H9 (cell line): ENCODE measurements around the gene MCHR1. TPM values are rescaled to one million over a fixed set of nuclear protein-coding genes. Genes with fewer than 3 reads are reported as not detected.

ENCODE experiments used
- DNase-seq: peaks from one replicate; pipeline ENCODE4 v3.0.0-alpha.2; 2017
- H2AFZ ChIP-seq: one replicate; pipeline ENCODE4 v1.6.1; 2013; ENCODE audit warnings: mild to moderate bottlenecking, low read length, control low read depth, moderate library complexity
- H2AK5ac ChIP-seq: 2 replicates; pipeline ENCODE4 v1.6.1; 2013; ENCODE audit warnings: low read length, control low read depth, mixed read lengths; ENCODE audit not compliant: insufficient read length
- H2BK120ac ChIP-seq: one replicate; pipeline ENCODE4 v1.6.1; 2013; ENCODE audit warnings: low read depth, mild to moderate bottlenecking, low read length, control low read depth, inconsistent platforms; ENCODE audit not compliant: poor library complexity, severe bottlenecking
- H2BK12ac ChIP-seq: 2 replicates; pipeline ENCODE4 v1.6.1; 2013; ENCODE audit warnings: low read length, control low read depth, mixed read lengths, low read depth; ENCODE audit not compliant: insufficient read length
- H2BK15ac ChIP-seq: 2 replicates; pipeline ENCODE4 v1.6.1; 2013; ENCODE audit warnings: low read depth, low read length, control low read depth
- H2BK20ac ChIP-seq: one replicate; pipeline ENCODE4 v1.6.1; 2013; ENCODE audit warnings: low read depth, mild to moderate bottlenecking, low read length, control low read depth, inconsistent platforms; ENCODE audit not compliant: poor library complexity, severe bottlenecking
- H2BK5ac ChIP-seq: 2 replicates; pipeline ENCODE4 v1.6.1; 2013; ENCODE audit warnings: low read length, control low read depth, mixed read lengths; ENCODE audit not compliant: insufficient read length
- H3K14ac ChIP-seq: 2 replicates; pipeline ENCODE4 v1.6.1; 2013; ENCODE audit warnings: low read length, control low read depth; ENCODE audit not compliant: insufficient read depth
- H3K18ac ChIP-seq: 2 replicates; pipeline ENCODE4 v1.6.1; 2013; ENCODE audit warnings: low read depth, mild to moderate bottlenecking, mixed read lengths, low read length, control low read depth; ENCODE audit not compliant: insufficient read length
- H3K23ac ChIP-seq: 2 replicates; pipeline ENCODE4 v1.6.1; 2013; ENCODE audit warnings: low read length, control low read depth, mixed read lengths, low read depth; ENCODE audit not compliant: insufficient read length
- H3K23me2 ChIP-seq: 2 replicates; pipeline ENCODE4 v1.6.1; 2013; ENCODE audit warnings: low read depth, mild to moderate bottlenecking, mixed read lengths, low read length, control low read depth; ENCODE audit not compliant: insufficient read length, poor library complexity, severe bottlenecking
- H3K27ac ChIP-seq: 2 replicates; pipeline ENCODE4 v1.5.1; 2013; ENCODE audit warnings: low read length, control low read depth, mixed read lengths, low read depth; ENCODE audit not compliant: insufficient read length
- H3K27me3 ChIP-seq: 2 replicates; pipeline ENCODE4 v1.6.1; 2013; ENCODE audit warnings: low read length, control low read depth, inconsistent platforms; ENCODE audit not compliant: insufficient read depth
- H3K4ac ChIP-seq: 2 replicates; pipeline ENCODE4 v1.6.1; 2013; ENCODE audit warnings: low read depth, mild to moderate bottlenecking, control low read depth, inconsistent platforms, low read length, moderate library complexity
- H3K4me1 ChIP-seq: 2 replicates; pipeline ENCODE4 v1.6.1; 2013; ENCODE audit warnings: low read length, control low read depth, inconsistent platforms; ENCODE audit not compliant: insufficient read depth
- H3K4me2 ChIP-seq: 2 replicates; pipeline ENCODE4 v1.6.1; 2013; ENCODE audit warnings: low read length, control low read depth, mixed read lengths; ENCODE audit not compliant: insufficient read length, insufficient read depth
- H3K56ac ChIP-seq: 2 replicates; pipeline ENCODE4 v1.6.1; 2013; ENCODE audit warnings: low read depth, mild to moderate bottlenecking, mixed read lengths, low read length, control low read depth; ENCODE audit not compliant: insufficient read length
- H3K79me1 ChIP-seq: 2 replicates; pipeline ENCODE4 v1.6.1; 2013; ENCODE audit warnings: low read depth, mild to moderate bottlenecking, moderate library complexity, low read length, control low read depth, inconsistent platforms; ENCODE audit not compliant: insufficient read depth, poor library complexity, severe bottlenecking
- H3K79me2 ChIP-seq: 2 replicates; pipeline ENCODE4 v1.6.1; 2013; ENCODE audit warnings: low read length, control low read depth, inconsistent platforms; ENCODE audit not compliant: insufficient read depth
- H3K9ac ChIP-seq: 2 replicates; pipeline ENCODE4 v1.6.1; 2013; ENCODE audit warnings: low read length, control low read depth, mixed read lengths; ENCODE audit not compliant: insufficient read length; ENCODE audit errors: extremely low read depth
- H3K9me3 ChIP-seq: one replicate; pipeline ENCODE4 v1.6.1; 2013; ENCODE audit warnings: low read depth, low read length, inconsistent platforms; ENCODE audit not compliant: control insufficient read depth
- H3T11ph ChIP-seq: one replicate; pipeline ENCODE4 v1.6.1; 2013; ENCODE audit warnings: mild to moderate bottlenecking, low read length, control low read depth, inconsistent platforms
- H4K20me1 ChIP-seq: one replicate; pipeline ENCODE4 v1.6.1; 2013; ENCODE audit not compliant: control insufficient read depth, insufficient read length, insufficient read depth
- H4K5ac ChIP-seq: 2 replicates; pipeline ENCODE4 v1.6.1; 2013; ENCODE audit warnings: low read depth, mild to moderate bottlenecking, mixed read lengths, low read length, control low read depth; ENCODE audit not compliant: insufficient read length
- H4K8ac ChIP-seq: replicated peaks from 2 replicates; pipeline ENCODE4 v1.6.1; 2013; ENCODE audit warnings: low read length, control low read depth, mixed read lengths, low read depth; ENCODE audit not compliant: insufficient read length
- H4K91ac ChIP-seq: 2 replicates; pipeline ENCODE4 v1.6.1; 2013; ENCODE audit warnings: low read depth, mild to moderate bottlenecking, moderate library complexity, mixed read lengths, low read length, control low read depth; ENCODE audit not compliant: insufficient read length
- H3K27ac Mint-ChIP-seq, 3 experiments: 2 replicates in 2 of 3; 3 replicates in 1 of 3; pipeline ENCODE4 v1.8.0; 2020 to 2021; ENCODE audit warnings: mixed read lengths in 3 of 3, mild to moderate bottlenecking in 1 of 3, moderate library complexity in 1 of 3
- H3K27me3 Mint-ChIP-seq: 2 replicates; pipeline ENCODE4 v1.8.0; 2021; ENCODE audit warnings: low read depth, mild to moderate bottlenecking, moderate library complexity, mixed read lengths
- H3K36me3 Mint-ChIP-seq, 3 experiments: 2 replicates in 2 of 3; 3 replicates in 1 of 3; pipeline ENCODE4 v1.8.0; 2020 to 2021; ENCODE audit warnings: low read depth in 3 of 3, mixed read lengths in 3 of 3; ENCODE audit not compliant: insufficient read depth in 1 of 3
- H3K4me1 Mint-ChIP-seq, 2 experiments: 2 replicates each; pipeline ENCODE4 v1.8.0; 2020; ENCODE audit warnings: mixed read lengths in 2 of 2
- H3K4me3 Mint-ChIP-seq, 2 experiments: 2 replicates in 1 of 2; 3 replicates in 1 of 2; pipeline ENCODE4 v1.8.0; 2020 to 2021; ENCODE audit warnings: mild to moderate bottlenecking in 2 of 2, mixed read lengths in 2 of 2, moderate library complexity in 1 of 2
- H3K9me3 Mint-ChIP-seq, 2 experiments: 2 replicates in 1 of 2; 3 replicates in 1 of 2; pipeline ENCODE4 v1.8.0; 2020; ENCODE audit warnings: mild to moderate bottlenecking in 2 of 2, mixed read lengths in 2 of 2, moderate library complexity in 1 of 2
- CTCF ChIP-seq: fragments of 200-600 bp; sonication (generic); conservative IDR thresholded peaks from 3 replicates; pipeline ENCODE4 v1.8.0; 2021; ENCODE audit warnings: antibody characterized with exemption, mild to moderate bottlenecking
- WGBS: extraction: QIAGEN DNeasy Blood & Tissue Kit; methylation state at CpG from one replicate; pipeline ENCODE4 v1.1.7; 2013; ENCODE audit warnings: missing lambda C conversion rate, low lambda C conversion rate, mixed read lengths; ENCODE audit not compliant: insufficient read length; ENCODE audit errors: extremely low coverage; 5-methylcytosine and 5-hydroxymethylcytosine counted together
- total RNA-seq: library from RNA; stranded (reverse); gene quantifications from 2 replicates; pipeline ENCODE4 v1.2.1, GENCODE V29; 2021

The MCHR1 gene
- total RNA-seq, 1 experiment from 2014 or later = 2.9 TPM

DNA sequence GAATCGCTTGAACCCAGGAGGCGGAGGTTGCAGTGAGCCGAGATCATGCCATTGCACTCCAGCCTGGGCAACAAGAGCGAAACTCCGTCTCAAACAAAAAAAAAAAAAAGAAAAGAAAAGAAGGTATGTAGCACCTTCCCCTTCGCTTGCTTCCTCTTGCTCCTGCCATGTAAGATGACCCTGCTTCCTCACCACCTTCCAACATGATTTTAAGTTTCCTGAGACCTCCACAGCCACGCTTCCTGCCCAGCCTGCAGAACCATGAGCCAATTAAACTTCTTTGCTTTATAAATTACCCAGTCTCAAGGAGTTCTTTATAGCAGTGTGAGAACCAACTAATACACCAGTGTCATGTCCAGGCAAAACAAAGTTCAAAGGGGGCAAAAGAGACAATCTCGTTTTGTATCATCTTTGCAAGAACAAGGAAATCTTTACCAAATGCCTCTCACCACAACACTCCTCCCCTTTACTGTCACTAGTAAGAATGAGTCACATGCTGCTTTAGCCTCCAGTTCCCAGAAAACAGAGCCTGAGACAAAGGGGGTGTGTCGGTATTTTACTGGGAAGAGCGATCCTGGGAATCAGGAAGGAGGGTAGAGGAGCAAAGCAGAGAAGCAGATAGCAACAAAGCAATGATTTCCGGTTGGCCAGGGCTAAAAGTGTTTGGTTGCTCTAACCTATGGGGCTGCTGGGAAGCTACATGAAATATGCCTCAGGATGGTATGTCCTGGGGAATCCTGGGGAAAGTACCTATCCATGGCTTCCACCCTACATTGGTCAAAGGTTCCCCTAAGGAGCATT is 10.5 kb upstream of the MCHR1 start:
- no peak overlapping the region for H4K8ac ChIP-seq
- H3K27me3 Mint-ChIP-seq = peaks cover 2% of the 10 kb centered on the region
- H2BK120ac ChIP-seq = peak overlapping the region; percentile 16
- DNase-seq = no peak
- H2AK5ac ChIP-seq = no peak overlapping the region
- H3K27ac Mint-ChIP-seq = no peak overlapping the region
- no peak overlapping the region for H4K5ac ChIP-seq
- no peak overlapping the region for H3K27ac ChIP-seq
- no peak overlapping the region for H3T11ph ChIP-seq
- H3K18ac ChIP-seq = no peak overlapping the region
- no CpG with 5 or more reads among the region's 11 CpGs for WGBS
- H3K14ac ChIP-seq = no peak overlapping the region
- H2BK5ac ChIP-seq = no peak overlapping the region
- no peak overlapping the region for H3K4me2 ChIP-seq
- peaks cover 0 to 1% (median 0%) of the 10 kb centered on the region in 3 experiments; a peak in 1 of 7 replicates for H3K36me3 Mint-ChIP-seq
- no peak overlapping the region for H3K4ac ChIP-seq
- H3K79me2 ChIP-seq = no peaks in the 10 kb centered on the region
- no peaks in the 10 kb centered on the region for H3K27me3 ChIP-seq
- H3K4me1 ChIP-seq = no peaks in the 10 kb centered on the region; the same call in 1 of the 2 replicates
- no peaks in the 10 kb centered on the region for H3K9me3 ChIP-seq
- no peak for TF ChIP-seq CTCF
- no peaks in the 10 kb centered on the region for H3K23me2 ChIP-seq
- H3K9ac ChIP-seq = no peak overlapping the region
- no peak overlapping the region for H2BK20ac ChIP-seq
- no peak overlapping the region for H2BK15ac ChIP-seq
- H2BK12ac ChIP-seq = no peak overlapping the region
- no peak overlapping the region for H4K91ac ChIP-seq
- H2AFZ ChIP-seq = no peak overlapping the region
- H3K23ac ChIP-seq = no peak overlapping the region
- peaks cover 0 to 2% of the 10 kb centered on the region in 2 experiments; a peak in 2 of 5 replicates for H3K9me3 Mint-ChIP-seq
- H3K56ac ChIP-seq = no peak overlapping the region
- peaks cover 6 to 7% of the 10 kb centered on the region in 2 experiments for H3K4me1 Mint-ChIP-seq
- H3K79me1 ChIP-seq = no peaks in the 10 kb centered on the region
- H4K20me1 ChIP-seq = no peaks in the 10 kb centered on the region
- H3K4me3 Mint-ChIP-seq = no peak overlapping the region
